HEK293T (cell line): ENCODE measurements around the gene WHAMM.

Experiments
- CTCF ChIA-PET: fragments of 350-600 bp; formaldehyde crosslinking; extraction: SDS; loops from one replicate; lab custom pipeline; 2021; ENCODE audit warnings: antibody characterized with exemption, inconsistent platforms; lab: Yijun Ruan, JAX
- POLR2A ChIA-PET: fragments of 350-600 bp; formaldehyde crosslinking; extraction: SDS; loops from one replicate; lab custom pipeline; 2020; ENCODE audit warnings: antibody characterized with exemption, inconsistent platforms; lab: Yijun Ruan, JAX
- DNase-seq: peaks from one replicate; pipeline ENCODE4 v3.0.0; 2012; ENCODE audit warnings: mixed read lengths; ENCODE audit errors: extremely low spot score
- ARNT ChIP-seq: fragments of 450-650 bp; IDR thresholded peaks from 2 replicates; pipeline ENCODE4 v1.6.1; 2017; ENCODE audit warnings: mild to moderate bottlenecking
- BHLHE40 ChIP-seq: fragments of 450-650 bp; IDR thresholded peaks from 2 replicates; pipeline ENCODE4 v1.6.1; 2016; ENCODE audit warnings: mild to moderate bottlenecking, moderate library complexity, borderline replicate concordance
- CTBP1 ChIP-seq: fragments of 450-650 bp; IDR thresholded peaks from 2 replicates; pipeline ENCODE4 v1.6.1; 2016; ENCODE audit warnings: borderline replicate concordance
- ELF4 ChIP-seq: fragments of 450-650 bp; IDR thresholded peaks from 2 replicates; pipeline ENCODE4 v1.6.1; 2017; ENCODE audit warnings: antibody characterized with exemption
- FOXA1 ChIP-seq: fragments of 450-650 bp; IDR thresholded peaks from 2 replicates; pipeline ENCODE4 v1.6.1; 2016; ENCODE audit warnings: mild to moderate bottlenecking
- FOXK2 ChIP-seq: fragments of 450-650 bp; IDR thresholded peaks from 2 replicates; pipeline ENCODE4 v1.6.1; 2016; ENCODE audit warnings: mild to moderate bottlenecking
- FOXM1 ChIP-seq: fragments of 450-650 bp; IDR thresholded peaks from 2 replicates; pipeline ENCODE4 v1.6.1; 2017; ENCODE audit warnings: mild to moderate bottlenecking, borderline replicate concordance
- HDGF ChIP-seq: fragments of 450-650 bp; IDR thresholded peaks from 2 replicates; pipeline ENCODE4 v1.6.1; 2017; ENCODE audit warnings: antibody characterized with exemption, borderline replicate concordance
- L3MBTL2 ChIP-seq: fragments of 450-650 bp; conservative IDR thresholded peaks from 2 replicates; pipeline ENCODE4 v1.6.1; 2016; ENCODE audit warnings: mild to moderate bottlenecking
- LEF1 ChIP-seq: fragments of 450-650 bp; IDR thresholded peaks from 2 replicates; pipeline ENCODE4 v1.6.1; 2017; ENCODE audit warnings: mild to moderate bottlenecking, borderline replicate concordance
- NFRKB ChIP-seq: fragments of 450-650 bp; IDR thresholded peaks from 2 replicates; pipeline ENCODE4 v1.6.1; 2016; ENCODE audit warnings: mild to moderate bottlenecking, moderate library complexity
- SP1 ChIP-seq: fragments of 450-650 bp; IDR thresholded peaks from 2 replicates; pipeline ENCODE4 v1.6.1; 2017
- SUZ12 ChIP-seq: fragments of 450-650 bp; IDR thresholded peaks from 2 replicates; pipeline ENCODE4 v1.6.1; 2016; ENCODE audit warnings: mild to moderate bottlenecking
- TARDBP ChIP-seq: fragments of 450-650 bp; IDR thresholded peaks from 2 replicates; pipeline ENCODE4 v1.6.1; 2016
- ZNF384 ChIP-seq: fragments of 450-650 bp; IDR thresholded peaks from 2 replicates; pipeline ENCODE4 v1.6.1; 2016
- TF ChIP-seq, protein P1 (sequence below): fragments of 450-650 bp; IDR thresholded peaks from 2 replicates; pipeline ENCODE4 v1.6.1; 2016

Gene WHAMM

DNA sequence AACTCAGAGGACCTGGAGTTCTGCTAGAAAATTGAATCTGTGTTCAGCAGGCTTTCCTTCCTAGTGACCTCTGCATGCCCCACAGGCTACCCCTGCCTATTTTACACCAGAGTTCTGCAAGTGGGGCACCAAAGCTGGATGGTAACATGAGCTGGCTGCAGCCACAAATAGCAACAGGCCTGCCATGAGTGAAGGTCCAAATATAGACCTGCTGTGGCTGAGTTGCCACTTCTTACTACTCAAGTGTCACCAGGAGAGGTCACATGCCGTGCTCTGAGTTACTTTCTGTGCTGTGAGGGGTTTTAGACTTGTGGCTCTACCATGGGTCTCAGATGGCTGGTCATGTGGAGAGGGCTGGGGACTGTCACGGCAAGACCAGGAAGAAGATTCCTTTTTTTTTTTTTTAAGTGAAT lies 3.4 kb upstream of the WHAMM start, which contains the start of gene FSD2:
Gene FSD2, minus strand, starts transcription at position 76 of the 413 bp plus-strand sequence. CDS start 18,679 bp downstream, outside the sequence.
- peak; percentile 35 for DNase-seq
- POLR2A ChIA-PET, result interaction anchor here (4.2 kb wide), 1 partner anchor 56 kb away, joined by 43 read pairs; no protein-coding TSS in a partner anchor
- CTCF ChIA-PET, result no interaction called here

DNA sequence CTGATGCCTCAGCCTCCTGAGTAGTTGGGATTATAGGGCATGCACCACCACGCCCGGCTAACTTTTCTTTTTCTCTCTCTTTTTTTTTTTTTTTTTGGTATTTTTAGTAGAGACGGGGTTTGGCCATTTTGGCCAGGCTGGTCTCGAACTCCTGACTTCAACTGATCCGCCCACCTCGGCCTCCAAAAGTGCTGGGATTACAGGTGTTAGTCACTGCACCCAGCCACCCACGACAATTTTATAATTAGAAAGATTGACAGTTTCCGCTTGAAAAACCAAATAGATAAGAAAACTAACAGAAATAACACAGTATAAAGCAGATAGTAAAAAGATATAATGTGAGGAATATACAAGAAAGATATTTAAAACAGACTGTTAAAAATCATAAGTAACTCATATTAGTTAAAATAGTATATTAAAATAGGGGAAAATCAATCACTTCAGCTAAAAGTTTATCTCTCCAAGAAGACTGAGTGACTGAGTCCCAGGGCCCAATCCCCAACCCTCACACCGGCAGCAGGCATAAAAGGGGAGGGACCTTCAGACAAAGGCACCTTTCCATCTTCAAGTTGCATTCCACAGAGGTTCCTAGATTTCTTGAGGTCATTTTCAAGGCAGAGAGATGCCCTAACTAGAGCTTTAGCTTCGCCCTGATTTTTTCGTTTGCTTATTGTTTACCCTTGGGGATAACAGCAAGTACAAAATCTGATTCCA lies 1.4 kb upstream of the WHAMM start:
- CTCF ChIA-PET, result interaction anchor here (1.3 kb wide), 1 partner anchor 41 kb away, joined by 3 read pairs; no protein-coding TSS in a partner anchor
- POLR2A ChIA-PET, result interaction anchor here (0.5 to 4.4 kb wide), 9 partner anchors 48 to 1913 kb away, joined by 3 to 43 read pairs (median 4); partner anchors contain the start of genes C15orf40 and RPS17
- no peak for DNase-seq
- TF ChIP-seq TARDBP (no peak), FOXA1 (no peak), L3MBTL2 (no peak)
- TF ChIP-seq, protein P1, sequence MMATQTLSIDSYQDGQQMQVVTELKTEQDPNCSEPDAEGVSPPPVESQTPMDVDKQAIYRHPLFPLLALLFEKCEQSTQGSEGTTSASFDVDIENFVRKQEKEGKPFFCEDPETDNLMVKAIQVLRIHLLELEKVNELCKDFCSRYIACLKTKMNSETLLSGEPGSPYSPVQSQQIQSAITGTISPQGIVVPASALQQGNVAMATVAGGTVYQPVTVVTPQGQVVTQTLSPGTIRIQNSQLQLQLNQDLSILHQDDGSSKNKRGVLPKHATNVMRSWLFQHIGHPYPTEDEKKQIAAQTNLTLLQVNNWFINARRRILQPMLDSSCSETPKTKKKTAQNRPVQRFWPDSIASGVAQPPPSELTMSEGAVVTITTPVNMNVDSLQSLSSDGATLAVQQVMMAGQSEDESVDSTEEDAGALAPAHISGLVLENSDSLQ, result peak; percentile 27; the same call in 1 of the 2 replicates

More for the DNA sequence above, 3.4 kb upstream of the WHAMM start, which contains the start of gene FSD2:
- TF ChIP-seq FOXK2 (no peak), LEF1 (no peak)

DNA sequence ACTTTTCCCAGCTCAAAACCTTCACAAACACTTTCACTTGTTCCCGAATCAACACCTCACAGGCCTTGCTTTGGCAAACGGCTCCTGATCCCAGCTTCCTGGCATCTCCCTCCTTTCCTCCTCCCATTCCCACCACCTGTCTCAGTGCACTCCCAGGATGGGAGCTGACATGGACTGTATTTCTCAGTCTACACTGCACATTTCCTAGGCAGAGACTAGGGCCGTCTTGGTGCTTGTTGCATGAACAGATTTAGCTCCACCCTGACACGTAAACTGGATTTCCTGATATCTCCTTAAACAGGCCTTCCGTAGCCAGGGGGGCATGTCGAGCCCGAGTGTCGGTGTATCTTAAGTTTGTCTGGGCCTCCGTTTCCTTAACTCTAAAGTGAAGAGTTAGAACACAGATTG lies 790 bp upstream of the WHAMM start:
- TF ChIP-seq FOXA1 (no peak), LEF1 (no peak), TARDBP (no peak), HDGF (no peak), ARNT (no peak)
- DNase-seq, result no peak
- ChIA-PET CTCF (interaction anchor here (0.6 to 1.3 kb wide), 2 partner anchors 41 to 278 kb away, joined by 3 read pairs; no protein-coding TSS in a partner anchor), POLR2A (interaction anchor here (0.7 to 4.4 kb wide), 8 partner anchors 49 to 268 kb away, joined by 3 to 43 read pairs (median 4); partner anchors contain the start of genes C15orf40 and RPS17)

DNA sequence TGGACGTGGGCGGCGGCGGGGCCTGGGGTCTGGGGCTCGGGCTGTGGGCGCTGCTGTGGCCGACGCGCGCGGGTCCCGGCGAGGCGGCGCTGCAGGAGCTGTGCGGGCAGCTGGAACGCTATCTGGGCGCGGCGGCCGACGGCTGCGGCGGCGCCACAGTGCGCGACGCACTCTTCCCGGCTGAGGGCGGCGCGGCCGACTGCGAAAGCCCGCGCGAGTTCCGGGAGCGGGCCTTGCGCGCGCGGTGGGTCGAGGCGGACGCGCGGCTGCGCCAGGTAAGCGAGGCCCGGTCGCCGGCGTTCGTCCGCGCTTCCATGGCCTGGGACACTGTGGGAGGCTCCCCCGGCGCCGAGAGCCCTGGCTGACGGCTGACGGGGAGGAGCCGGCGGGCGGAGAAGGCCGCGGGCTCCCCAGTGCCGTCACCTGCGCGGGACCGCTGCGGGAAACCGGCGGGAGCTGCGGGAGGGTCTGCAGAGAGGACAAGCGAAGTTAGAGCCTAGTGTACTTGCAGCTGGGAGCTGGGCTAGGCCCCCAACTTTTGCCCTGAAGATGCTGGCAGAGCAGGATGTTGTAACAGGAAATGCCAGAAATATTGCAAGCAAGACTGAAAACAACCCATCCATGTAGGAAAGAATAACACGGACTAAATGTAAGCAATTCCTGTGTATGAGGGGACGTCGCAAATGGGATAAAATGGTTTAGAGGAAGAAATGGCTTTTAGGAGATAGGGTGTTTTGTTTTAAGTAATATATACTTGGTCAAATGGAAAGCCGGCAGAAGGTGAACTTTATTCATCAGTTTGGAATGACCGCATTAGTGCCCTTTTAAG lies 847 bp downstream of the WHAMM start:
- ChIA-PET CTCF (no interaction called here), POLR2A (interaction anchor here (0.6 to 4.4 kb wide), 5 partner anchors 60 to 274 kb away, joined by 3 to 30 read pairs (median 5); partner anchors contain the start of gene RPS17)
- DNase-seq, result peak; percentile 32
- TF ChIP-seq SUZ12 (no peak), FOXM1 (no peak)

DNA sequence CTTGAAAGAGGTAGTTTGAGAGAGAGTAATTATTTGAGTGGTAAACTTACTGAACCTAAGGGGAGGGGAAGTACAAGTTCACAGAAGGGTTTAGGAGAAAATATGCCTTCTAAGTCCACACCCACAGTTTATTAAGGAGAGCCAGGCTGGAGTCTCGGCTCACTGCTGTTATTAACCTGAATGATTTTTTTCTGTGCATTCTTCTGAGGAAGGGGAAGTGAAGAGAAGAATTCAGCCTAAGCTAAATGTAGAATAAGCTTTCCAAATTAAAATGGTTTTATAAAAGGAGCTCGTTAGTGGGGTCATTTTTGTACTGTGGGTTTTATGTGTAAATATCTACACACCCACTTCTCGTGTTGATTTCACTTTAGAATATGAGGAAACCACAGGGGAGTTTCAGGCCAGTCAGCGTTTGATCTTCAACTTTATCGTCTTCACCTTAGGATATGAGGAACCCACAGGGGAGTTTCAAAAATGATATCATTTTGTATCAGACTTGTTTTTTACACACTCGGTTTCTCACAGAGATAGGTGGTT lies 1.5 kb downstream of the WHAMM start:
- DNase-seq, result no peak
- CTCF ChIA-PET, result no interaction called here
- POLR2A ChIA-PET, result interaction anchor here (0.6 to 4.4 kb wide), 6 partner anchors 61 to 275 kb away, joined by 3 to 30 read pairs (median 8); partner anchors contain the start of gene RPS17
- TF ChIP-seq L3MBTL2 (no peak), TARDBP (no peak), ELF4 (no peak), NFRKB (no peak), FOXA1 (no peak), ZNF384 (no peak), LEF1 (no peak)
- TF ChIP-seq, protein P1, result no peak

DNA sequence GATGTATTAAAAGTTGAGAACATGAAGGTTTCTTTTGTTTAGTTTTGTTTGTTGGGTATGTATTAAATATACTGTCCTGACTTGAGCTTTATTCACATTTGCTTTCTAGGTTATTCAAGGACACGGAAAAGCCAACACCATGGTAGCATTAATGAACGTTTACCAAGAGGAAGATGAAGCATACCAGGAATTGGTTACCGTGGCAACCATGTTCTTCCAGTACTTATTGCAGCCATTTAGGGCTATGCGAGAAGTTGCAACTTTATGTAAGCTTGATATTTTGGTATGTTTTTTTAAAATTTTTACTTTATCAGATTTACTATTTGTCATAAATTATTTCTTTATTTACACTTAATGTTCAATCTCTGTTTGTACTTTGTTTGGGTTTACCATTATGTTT lies 3.6 kb downstream of the WHAMM start:
- CTCF ChIA-PET, result interaction anchor here (0.6 to 1.0 kb wide), 3 partner anchors 49 to 283 kb away, joined by 3 to 7 read pairs (median 4); no protein-coding TSS in a partner anchor
- POLR2A ChIA-PET, result no interaction called here
- TF ChIP-seq LEF1 (no peak), L3MBTL2 (no peak), ELF4 (no peak), NFRKB (no peak), HDGF (no peak), FOXK2 (no peak), SP1 (no peak), FOXA1 (no peak), CTBP1 (no peak), FOXM1 (no peak), ARNT (no peak), TARDBP (no peak), BHLHE40 (no peak), SUZ12 (no peak), ZNF384 (no peak)
- TF ChIP-seq, protein P1, result no peak
- no peak for DNase-seq
